Pulmonary artery endothelial cell (primary cell): ENCODE results near the gene S1PR5. TPM values are rescaled to one million over a fixed set of nuclear protein-coding genes. Genes with fewer than 3 reads are reported as not detected.
"Not testable (repeated sequence)": the region's sequence is repeated elsewhere in the genome, so short reads cannot be mapped to it uniquely, and the experiment has no call there.

Experiments used
- DNase-seq: peaks from one replicate; pipeline ENCODE4 v3.0.0-alpha.2; 2011; ENCODE audit warnings: low read depth, low spot score
- total RNA-seq: library from RNA; depleted of rRNA; stranded (reverse); fragments of >200 nt; gene quantifications from 2 replicates; pipeline ENCODE4 v1.2.3, GENCODE V29; 2014

S1PR5 gene
- not detected in 2 replicates for total RNA-seq

- DNase-seq: no peak
These were observed at the start of gene S1PR5 for GRCh38 chr19:10517361-10517759. Gene S1PR5 (minus strand): TSS chr19:10517447. CDS start chr19:10515011, 2,436 bp downstream.

DNA sequence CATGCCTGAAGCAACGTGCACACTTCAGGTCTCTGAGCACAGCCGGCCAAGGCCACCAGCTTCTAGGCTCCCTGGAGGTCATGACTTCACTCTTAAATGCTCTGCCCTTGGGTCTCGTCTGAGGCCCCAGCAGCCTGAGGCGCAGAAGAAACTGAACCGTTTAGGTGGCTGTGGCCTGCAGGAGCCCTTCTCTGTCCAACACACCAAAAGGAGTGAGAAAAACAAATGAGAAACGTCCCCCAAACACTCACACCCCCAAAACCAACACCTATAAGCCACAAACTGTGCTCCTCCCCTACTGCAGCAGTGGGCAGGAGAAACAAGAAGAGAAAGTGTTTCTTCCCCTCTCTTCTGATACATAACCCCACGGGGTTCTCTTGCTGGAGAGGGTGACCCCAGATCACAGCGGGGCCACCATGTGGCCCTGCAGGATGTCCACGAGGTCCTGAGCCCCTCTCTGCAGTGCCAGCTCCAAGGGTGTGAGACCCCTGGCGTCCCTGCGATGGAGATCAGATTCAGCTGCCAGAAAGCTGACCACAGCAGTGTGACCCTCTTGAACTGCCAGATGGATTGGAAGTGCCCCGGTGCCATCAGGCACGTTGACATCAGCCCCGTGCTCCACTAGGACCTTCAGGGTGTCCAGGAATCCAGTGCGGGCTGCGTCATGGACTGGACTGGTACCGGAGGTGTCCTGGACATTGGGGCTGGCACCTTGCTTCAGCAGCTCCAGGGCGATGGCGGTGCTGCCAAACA is 49.6 kb upstream of the S1PR5 start:
- no peak for DNase-seq

DNA sequence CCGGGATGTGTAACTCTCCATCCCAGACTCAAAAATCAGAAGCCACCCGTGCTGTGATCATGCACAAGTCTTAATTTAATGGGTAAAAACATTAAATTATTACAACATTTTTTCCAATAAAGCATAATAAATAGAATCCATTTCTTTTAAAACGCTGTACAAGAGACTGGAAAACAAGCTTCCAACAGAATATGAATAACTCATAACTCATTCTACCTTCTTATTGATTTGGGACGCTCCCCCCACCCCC is 49.1 kb upstream of the S1PR5 start:
- DNase-seq: no peak

DNA sequence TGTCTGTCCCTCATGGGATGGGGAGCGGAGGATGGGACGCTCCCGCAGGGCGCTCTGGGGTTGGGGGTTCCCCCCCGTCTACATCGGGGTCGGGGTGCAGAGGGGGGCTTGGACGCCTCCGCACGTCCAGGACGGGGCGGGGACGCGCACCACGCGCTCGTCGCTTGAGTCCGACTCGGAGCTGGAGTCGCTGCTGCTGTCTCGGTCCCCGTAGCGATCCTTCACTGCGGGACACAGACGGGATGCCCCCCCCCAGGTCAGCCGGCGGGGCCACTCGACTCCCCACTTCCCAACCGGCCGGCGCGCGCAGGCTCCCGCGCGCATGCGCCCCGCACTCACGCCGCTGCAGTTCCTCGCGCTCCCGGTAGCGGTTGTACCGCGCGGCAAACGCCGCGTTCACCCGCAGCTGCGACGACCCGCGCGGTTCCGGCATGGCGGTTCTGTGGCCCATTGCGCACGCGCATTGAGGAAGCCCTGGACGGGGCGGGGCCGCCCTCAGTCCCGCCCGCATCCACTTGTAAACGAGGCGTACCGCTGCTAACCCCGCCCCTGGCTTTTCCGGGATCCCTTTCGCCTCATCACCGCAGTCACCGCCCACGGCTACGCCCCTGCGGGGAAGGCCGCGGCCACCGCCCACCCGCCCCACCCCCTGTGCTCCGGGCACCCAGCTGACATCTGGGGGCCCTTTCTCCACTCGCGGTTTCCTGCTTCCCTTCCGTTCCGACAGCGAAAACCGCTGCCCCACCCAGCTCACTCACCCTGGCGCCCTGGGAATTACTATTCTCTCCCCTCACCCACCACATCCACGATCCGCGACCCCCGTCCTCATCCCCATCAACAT is 48.5 kb upstream of the S1PR5 start, which contains the start of gene KRI1:
Gene KRI1, minus strand, starts transcription at position 444 of the 841 bp plus-strand sequence. Its CDS starts 11 bp downstream, at position 433.
- DNase-seq: peak; percentile 82

- no peak for DNase-seq
These were observed 47.9 kb upstream of the S1PR5 start for GRCh38 chr19:10565028-10565566.

DNA sequence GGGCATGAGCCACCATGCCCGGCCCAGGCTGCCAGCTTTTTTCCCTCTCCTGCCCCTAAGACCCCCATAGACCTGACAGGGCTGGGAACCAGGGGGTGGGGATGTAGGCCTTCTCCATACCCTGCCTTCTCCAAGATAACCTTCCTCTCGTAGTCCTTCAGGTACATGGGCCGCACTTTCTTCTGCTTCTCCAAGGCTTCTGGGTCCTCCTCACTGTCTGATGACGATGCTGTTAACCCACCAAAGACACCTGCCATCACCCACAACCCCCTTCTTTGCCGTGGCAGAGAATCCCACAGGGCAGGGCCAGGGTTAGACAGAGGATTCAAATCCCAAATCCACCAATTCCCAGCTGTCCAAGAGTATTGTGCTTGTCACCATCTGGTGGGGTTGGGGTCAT is 45.4 kb upstream of the S1PR5 start:
- no peak for DNase-seq

- DNase-seq: no peak
These were observed 42.9 kb upstream of the S1PR5 start for GRCh38 chr19:10560154-10560553.

DNA sequence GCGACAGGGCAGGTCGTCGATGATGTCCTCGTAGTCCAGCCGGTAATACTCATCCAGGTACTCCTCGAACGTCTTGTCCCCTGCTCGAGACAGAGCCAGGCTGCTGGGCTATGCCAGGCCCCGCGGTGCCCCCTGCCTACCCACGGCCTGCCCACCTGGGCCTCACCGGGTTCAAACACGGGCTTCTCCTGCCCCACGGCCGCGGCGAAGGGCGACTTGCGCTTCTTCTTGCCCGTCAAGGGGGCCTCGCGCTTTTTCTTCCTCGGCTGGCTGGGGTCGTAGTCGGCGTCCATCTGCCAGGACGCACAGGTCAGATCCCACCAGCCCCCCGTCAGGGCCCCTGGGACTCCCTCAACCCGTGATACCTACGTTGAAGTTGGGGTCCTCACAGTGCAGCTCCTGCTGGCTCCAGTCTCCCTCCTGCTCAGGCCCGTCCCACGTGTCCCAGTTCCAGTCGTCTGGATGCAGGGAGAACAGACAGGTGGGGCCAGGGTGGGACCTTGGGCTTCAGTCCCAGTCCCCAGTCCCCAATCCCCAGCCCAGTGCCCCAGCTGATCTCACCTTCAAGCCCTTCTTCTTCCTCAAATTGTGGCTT is 40.5 kb upstream of the S1PR5 start:
- DNase-seq: no peak

GRCh38 chr19:10555610-10555973 is 38.3 kb upstream of the S1PR5 start:
- no peak for DNase-seq

DNA sequence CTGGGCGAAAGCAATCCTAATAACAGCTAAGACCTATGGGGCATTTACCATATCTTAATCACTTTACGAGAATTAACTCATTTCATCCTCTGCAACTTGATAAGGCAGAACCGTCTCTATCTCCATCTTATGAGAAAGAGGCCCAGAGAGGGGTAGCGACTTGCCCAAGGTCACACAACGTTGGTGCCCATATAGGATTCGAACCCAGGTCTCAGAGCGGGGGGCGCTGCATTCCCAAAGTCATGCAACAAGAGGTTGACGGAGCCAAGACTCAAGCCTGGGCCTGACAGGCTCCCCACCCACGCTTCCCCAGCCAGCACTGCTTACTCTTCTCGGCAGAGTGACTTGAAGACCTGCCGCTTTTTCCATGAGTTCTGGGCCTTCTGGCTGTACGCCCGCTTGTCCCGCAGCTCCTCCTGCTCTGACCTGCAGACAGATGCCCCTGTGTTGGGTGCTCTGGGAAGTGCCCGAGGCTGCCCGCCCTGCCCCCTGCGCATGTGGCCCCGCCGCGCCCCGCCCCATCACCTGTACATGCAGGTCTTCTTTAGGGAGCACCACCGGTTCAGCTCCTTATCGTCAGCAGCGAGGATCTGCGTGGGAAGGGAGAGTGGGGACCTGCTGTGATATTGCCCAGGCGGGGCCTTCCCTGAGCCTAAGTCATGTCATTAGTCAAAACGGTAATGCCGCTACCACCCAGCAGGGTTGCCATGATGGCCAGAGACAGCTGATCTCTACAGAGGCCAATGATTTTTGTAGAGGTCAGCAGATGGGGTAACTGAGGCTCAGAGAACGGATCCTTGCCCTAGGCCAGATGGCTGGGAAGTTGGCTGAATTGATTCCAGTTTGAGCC is 37.7 kb upstream of the S1PR5 start:
- no peak for DNase-seq

DNA sequence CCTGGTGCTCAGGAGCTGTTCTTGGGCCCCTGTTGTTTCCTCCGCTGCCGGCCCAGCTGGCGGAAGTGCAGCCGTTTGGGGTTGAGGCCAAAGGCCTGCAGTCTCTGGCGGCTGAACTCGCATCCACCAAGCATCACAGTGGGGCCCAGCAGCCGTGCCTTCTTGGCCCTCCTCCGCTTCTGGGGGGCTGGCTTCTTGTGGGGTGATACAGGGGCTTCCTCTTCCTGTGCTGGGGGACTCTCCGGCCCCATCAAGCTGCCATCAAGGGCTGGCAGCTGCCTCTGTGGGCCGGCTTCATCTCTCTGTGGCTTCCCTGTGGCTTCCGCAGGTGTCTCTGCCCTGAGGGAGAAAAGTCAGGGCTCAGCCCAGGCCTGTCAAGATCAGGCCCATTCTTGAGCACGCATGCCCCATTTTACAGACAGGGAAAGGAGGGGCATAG is 36.7 kb upstream of the S1PR5 start:
- no peak for DNase-seq

DNA sequence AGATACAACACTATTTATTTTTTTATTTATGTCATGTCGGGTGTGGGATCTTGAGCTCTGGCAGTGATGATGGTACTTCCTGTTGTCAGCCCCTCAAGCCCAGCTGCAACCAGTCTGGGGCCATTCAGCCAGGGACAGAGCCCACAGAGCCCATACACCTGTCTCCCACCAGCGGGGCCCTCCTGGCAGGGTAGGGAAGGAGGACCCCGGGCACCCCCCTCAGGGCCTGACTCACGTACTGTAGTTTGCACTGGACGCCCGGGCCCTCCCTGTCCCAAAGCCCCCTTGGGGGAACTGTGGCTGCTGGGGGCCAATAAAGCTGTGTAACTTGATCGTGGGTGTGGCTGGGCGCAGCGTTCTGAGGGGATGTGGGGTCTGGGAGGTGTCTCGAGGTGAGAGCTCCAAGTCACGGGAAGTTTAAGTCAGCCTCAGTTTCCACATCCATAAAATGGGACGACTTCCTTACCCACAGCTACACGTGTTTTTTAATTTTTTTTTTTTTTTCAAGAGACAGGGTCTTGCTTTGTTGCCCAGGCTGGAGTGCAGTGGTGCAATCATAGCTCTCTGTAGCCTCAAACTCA is 35.9 kb upstream of the S1PR5 start:
- DNase-seq: no peak

DNA sequence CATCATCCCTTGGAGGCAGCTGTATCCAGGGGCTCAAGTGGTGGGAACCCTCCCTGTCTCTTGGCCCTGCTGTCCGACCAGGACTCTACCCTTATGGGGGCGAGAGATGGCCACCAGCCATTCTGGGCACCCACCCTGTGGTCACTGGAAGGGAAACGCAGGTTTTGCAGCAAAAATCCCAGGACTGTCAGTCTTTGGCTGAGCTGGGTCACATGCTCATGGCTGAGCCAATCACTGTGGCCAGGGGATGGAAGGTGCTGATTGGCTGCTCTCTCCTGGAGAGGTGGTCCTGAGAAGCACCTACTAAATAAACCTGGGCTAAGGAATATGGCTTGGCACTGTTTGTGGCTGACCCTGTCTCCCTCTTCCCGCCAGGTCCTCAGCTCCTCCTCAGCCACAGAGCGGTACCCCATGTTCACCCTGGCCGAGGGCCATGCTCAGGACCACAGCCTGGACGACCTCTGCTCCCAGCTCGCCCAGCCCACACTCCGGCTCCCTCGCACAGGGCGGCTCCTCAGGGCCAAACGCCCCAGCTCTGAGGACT is 35.3 kb upstream of the S1PR5 start:
- DNase-seq: no peak

GRCh38 chr19:10551698-10552301 is 34.6 kb upstream of the S1PR5 start:
- no peak for DNase-seq

DNA sequence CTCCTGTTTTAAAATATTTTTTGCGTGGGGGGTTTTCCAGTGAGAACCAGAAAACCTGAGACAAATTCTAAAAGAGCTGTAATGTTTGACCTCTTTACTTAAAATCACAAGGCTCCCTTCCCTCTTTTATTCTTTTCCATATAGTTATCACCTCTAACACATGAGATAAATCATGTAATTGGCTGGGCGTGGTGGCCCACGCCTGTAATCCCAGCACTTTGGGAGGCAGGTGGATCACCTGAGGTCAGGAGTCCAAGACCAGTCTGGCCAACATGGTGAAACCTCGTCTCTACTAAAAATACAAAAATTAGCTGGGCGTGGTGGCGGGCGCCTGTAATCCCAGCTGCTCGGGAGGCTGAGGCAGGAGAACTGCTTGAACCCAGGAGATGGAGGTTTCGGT is 33.8 kb upstream of the S1PR5 start:
- not testable (repeated sequence) for DNase-seq

GRCh38 chr19:10550336-10550735 is 33.1 kb upstream of the S1PR5 start:
- no peak for DNase-seq

GRCh38 chr19:10549733-10550132 is 32.5 kb upstream of the S1PR5 start:
- no peak for DNase-seq

- DNase-seq: no peak
These were observed 31.6 kb upstream of the S1PR5 start for GRCh38 chr19:10548746-10549276.

DNA sequence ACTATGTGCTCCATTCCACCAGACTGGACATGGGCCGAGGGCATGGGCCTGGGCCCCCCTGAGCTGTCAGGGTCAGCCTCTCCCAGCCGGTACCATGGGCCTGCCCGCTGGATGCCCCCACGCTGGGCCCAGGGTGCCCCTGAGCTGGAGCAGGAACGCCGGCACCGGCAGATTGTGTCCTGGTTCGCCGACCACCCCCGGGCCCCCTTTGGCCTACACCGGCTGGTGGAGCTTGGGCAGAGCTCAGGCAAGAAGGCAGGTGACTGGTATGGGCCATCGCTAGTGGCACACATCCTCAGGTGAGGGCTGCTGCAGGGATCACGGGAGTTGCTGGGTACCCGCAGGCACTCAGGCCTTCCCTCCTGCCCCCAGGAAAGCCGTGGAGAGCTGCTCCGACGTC is 29.6 kb upstream of the S1PR5 start:
- no peak for DNase-seq

DNA sequence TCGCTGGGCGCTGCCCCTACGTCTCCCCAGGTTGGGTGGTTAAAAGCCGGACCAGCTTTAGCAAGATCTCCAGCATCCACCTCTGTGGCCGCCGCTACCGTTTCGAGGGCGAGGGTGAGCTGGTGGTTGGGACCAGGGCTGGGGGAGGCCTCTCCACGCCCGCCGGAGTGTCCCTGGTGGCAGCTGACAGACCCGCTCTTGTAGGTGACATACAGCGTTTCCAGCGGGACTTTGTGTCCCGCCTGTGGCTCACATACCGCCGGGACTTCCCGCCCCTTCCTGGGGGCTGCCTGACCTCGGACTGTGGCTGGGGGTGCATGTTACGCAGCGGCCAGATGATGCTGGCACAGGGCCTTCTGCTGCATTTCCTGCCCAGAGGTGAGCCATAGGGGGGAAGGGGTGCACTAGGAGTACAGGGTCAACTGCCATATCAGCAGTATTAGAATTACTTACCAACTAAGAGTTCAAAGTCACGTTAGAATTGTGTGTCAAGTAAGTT is 27.6 kb upstream of the S1PR5 start:
- DNase-seq: no peak
